ENCODE data around the gene DACH1.
"Not testable (repeated sequence)": the region's sequence is repeated elsewhere in the genome, so short reads cannot be mapped to it uniquely, and the experiment has no call there.

DACH1 gene

GRCh38 chr13:71785361-71785760 lies 81.6 kb downstream of the DACH1 start:
- Histone ChIP-seq H3K9ac (ENCODE audit: low read length) (no peak overlapping the region), H3K9me3 (ENCODE audit: insufficient read depth, low read length) (no peaks in the 10 kb centered on the region), H4K20me1 (ENCODE audit: insufficient read depth, low read length) (no peaks in the 10 kb centered on the region), H2AFZ (ENCODE audit: low read depth, low read length) (no peak overlapping the region), H3K27ac (ENCODE audit: low read length) (no peak overlapping the region), H3K4me3 (ENCODE audit: low read length) (no peak overlapping the region), H3K4me2 (ENCODE audit: low read length) (no peak overlapping the region), H3K27me3 (ENCODE audit: low read depth, low read length) (no peaks in the 10 kb centered on the region), H3K79me2 (ENCODE audit: low read length) (no peaks in the 10 kb centered on the region), H3K4me1 (ENCODE audit: low read length) (no peaks in the 10 kb centered on the region), H3K36me3 (replicated peaks; ENCODE audit: low read depth, low read length) (no peaks in the 10 kb centered on the region)
- TF ChIP-seq, protein P1, sequence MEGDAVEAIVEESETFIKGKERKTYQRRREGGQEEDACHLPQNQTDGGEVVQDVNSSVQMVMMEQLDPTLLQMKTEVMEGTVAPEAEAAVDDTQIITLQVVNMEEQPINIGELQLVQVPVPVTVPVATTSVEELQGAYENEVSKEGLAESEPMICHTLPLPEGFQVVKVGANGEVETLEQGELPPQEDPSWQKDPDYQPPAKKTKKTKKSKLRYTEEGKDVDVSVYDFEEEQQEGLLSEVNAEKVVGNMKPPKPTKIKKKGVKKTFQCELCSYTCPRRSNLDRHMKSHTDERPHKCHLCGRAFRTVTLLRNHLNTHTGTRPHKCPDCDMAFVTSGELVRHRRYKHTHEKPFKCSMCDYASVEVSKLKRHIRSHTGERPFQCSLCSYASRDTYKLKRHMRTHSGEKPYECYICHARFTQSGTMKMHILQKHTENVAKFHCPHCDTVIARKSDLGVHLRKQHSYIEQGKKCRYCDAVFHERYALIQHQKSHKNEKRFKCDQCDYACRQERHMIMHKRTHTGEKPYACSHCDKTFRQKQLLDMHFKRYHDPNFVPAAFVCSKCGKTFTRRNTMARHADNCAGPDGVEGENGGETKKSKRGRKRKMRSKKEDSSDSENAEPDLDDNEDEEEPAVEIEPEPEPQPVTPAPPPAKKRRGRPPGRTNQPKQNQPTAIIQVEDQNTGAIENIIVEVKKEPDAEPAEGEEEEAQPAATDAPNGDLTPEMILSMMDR (IDR thresholded peaks at IDR 0.05; ENCODE audit: low read depth, low read length) = no peak
- TF ChIP-seq EZH2phosphoT487 (IDR thresholded peaks at IDR 0.05; ENCODE audit: low read depth) = no peak

GRCh38 chr13:71780546-71780945 lies 86.5 kb downstream of the DACH1 start:
- Histone ChIP-seq H3K27me3 (ENCODE audit: low read depth, low read length) (no peaks in the 10 kb centered on the region), H3K4me1 (ENCODE audit: low read length) (no peaks in the 10 kb centered on the region), H3K79me2 (ENCODE audit: low read length) (no peaks in the 10 kb centered on the region), H3K36me3 (replicated peaks; ENCODE audit: low read depth, low read length) (no peaks in the 10 kb centered on the region), H3K4me2 (ENCODE audit: low read length) (no peak overlapping the region), H3K4me3 (ENCODE audit: low read length) (no peak overlapping the region), H3K27ac (ENCODE audit: low read length) (no peak overlapping the region), H2AFZ (ENCODE audit: low read depth, low read length) (no peak overlapping the region), H4K20me1 (ENCODE audit: insufficient read depth, low read length) (no peaks in the 10 kb centered on the region), H3K9ac (ENCODE audit: low read length) (no peak overlapping the region), H3K9me3 (ENCODE audit: insufficient read depth, low read length) (no peaks in the 10 kb centered on the region)
- no peak for TF ChIP-seq EZH2phosphoT487 (IDR thresholded peaks at IDR 0.05; ENCODE audit: low read depth)
- TF ChIP-seq, protein P1 (IDR thresholded peaks at IDR 0.05; ENCODE audit: low read depth, low read length) = no peak

DNA sequence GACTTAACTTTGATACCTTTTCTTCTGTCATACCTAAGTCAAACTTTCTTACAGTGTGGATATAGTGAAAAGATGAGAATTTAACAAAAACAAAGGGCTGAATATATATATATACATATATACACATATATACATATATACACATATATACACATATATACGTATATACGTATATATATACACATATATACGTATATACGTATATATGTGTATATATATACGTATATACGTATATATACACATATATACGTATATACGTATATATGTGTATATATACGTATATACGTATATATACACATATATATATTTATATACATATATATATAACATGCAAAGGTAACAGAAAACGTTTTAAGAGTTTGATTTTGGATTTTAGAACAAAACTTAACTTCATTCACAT lies 88.0 kb downstream of the DACH1 start:
- H3K27me3 ChIP-seq (ENCODE audit: low read depth, low read length); H3K36me3 ChIP-seq (replicated peaks; ENCODE audit: low read depth, low read length); H3K9ac ChIP-seq (ENCODE audit: low read length); H3K4me2 ChIP-seq (ENCODE audit: low read length); H3K9me3 ChIP-seq (ENCODE audit: insufficient read depth, low read length); H2AFZ ChIP-seq (ENCODE audit: low read depth, low read length); H3K4me1 ChIP-seq (ENCODE audit: low read length); H4K20me1 ChIP-seq (ENCODE audit: insufficient read depth, low read length); H3K4me3 ChIP-seq (ENCODE audit: low read length); H3K27ac ChIP-seq (ENCODE audit: low read length); H3K79me2 ChIP-seq (ENCODE audit: low read length): not testable (repeated sequence)

DNA sequence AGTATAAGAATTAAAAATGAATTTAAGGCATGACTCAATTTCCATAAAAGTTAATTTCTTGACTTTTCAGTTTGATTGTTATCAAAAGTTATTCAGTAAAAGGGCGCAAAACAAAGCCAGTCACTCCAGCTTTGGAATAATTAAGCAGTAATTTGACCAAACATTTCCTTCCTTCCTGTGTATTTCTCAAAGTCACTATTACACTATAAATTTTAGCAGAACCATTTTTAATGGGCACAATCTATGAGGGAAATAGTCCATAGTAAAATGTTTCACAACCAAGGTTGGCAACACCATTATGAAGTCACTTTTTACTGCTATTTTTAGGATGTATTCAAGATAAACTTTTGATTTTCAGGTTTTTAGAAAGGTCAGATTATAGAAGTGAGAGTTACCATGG lies 91.0 kb downstream of the DACH1 start:
- H3K79me2 ChIP-seq (ENCODE audit: low read length) = no peaks in the 10 kb centered on the region
- no peaks in the 10 kb centered on the region for H3K9me3 ChIP-seq (ENCODE audit: insufficient read depth, low read length)
- TF ChIP-seq, protein P1 (IDR thresholded peaks at IDR 0.05; ENCODE audit: low read depth, low read length) = no peak
- no peak for TF ChIP-seq EZH2phosphoT487 (IDR thresholded peaks at IDR 0.05; ENCODE audit: low read depth)
- H3K36me3 ChIP-seq (replicated peaks; ENCODE audit: low read depth, low read length) = no peaks in the 10 kb centered on the region
- H3K27ac ChIP-seq (ENCODE audit: low read length) = no peak overlapping the region
- H4K20me1 ChIP-seq (ENCODE audit: insufficient read depth, low read length) = no peaks in the 10 kb centered on the region
- H2AFZ ChIP-seq (ENCODE audit: low read depth, low read length) = no peak overlapping the region
- H3K4me3 ChIP-seq (ENCODE audit: low read length) = no peak overlapping the region
- no peaks in the 10 kb centered on the region for H3K4me1 ChIP-seq (ENCODE audit: low read length)
- H3K4me2 ChIP-seq (ENCODE audit: low read length) = no peak overlapping the region
- H3K9ac ChIP-seq (ENCODE audit: low read length) = no peak overlapping the region
- H3K27me3 ChIP-seq (ENCODE audit: low read depth, low read length) = no peaks in the 10 kb centered on the region

- H4K20me1 ChIP-seq (ENCODE audit: insufficient read depth, low read length) = no peaks in the 10 kb centered on the region
- TF ChIP-seq, protein P1 (IDR thresholded peaks at IDR 0.05; ENCODE audit: low read depth, low read length) = no peak
- TF ChIP-seq EZH2phosphoT487 (IDR thresholded peaks at IDR 0.05; ENCODE audit: low read depth) = no peak
- H3K79me2 ChIP-seq (ENCODE audit: low read length) = no peaks in the 10 kb centered on the region
- no peak overlapping the region for H3K27ac ChIP-seq (ENCODE audit: low read length)
- H2AFZ ChIP-seq (ENCODE audit: low read depth, low read length) = no peak overlapping the region
- no peaks in the 10 kb centered on the region for H3K9me3 ChIP-seq (ENCODE audit: insufficient read depth, low read length)
- H3K9ac ChIP-seq (ENCODE audit: low read length) = no peak overlapping the region
- H3K27me3 ChIP-seq (ENCODE audit: low read depth, low read length) = no peaks in the 10 kb centered on the region
- no peaks in the 10 kb centered on the region for H3K4me1 ChIP-seq (ENCODE audit: low read length)
- no peak overlapping the region for H3K4me3 ChIP-seq (ENCODE audit: low read length)
- no peaks in the 10 kb centered on the region for H3K36me3 ChIP-seq (replicated peaks; ENCODE audit: low read depth, low read length)
- H3K4me2 ChIP-seq (ENCODE audit: low read length) = no peak overlapping the region
These were observed 92.1 kb downstream of the DACH1 start for GRCh38 chr13:71774863-71775262.
